Measurements from ENCODE around the gene LOXL4.

DNA sequence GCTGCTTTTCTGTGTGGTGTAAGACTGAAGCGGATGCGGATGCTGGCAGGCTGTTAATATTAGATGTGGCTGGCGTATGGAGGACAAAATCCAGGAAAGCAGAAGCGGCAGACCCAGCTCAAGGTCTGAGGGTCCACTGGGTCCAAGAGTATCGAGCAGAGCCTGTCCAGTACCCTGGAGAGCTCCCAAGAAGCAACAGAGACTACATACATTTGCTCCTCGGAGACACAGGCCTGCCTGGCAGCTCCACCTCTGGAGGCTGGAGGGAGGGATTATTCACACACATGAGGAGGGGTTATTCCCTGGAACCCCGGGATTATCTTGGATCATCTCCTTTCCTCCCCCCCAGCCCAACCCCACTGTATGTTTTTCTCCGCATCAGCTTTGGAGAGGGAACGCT, 31.3 kb upstream of the LOXL4 start:
- TF ChIP-seq, protein P1, sequence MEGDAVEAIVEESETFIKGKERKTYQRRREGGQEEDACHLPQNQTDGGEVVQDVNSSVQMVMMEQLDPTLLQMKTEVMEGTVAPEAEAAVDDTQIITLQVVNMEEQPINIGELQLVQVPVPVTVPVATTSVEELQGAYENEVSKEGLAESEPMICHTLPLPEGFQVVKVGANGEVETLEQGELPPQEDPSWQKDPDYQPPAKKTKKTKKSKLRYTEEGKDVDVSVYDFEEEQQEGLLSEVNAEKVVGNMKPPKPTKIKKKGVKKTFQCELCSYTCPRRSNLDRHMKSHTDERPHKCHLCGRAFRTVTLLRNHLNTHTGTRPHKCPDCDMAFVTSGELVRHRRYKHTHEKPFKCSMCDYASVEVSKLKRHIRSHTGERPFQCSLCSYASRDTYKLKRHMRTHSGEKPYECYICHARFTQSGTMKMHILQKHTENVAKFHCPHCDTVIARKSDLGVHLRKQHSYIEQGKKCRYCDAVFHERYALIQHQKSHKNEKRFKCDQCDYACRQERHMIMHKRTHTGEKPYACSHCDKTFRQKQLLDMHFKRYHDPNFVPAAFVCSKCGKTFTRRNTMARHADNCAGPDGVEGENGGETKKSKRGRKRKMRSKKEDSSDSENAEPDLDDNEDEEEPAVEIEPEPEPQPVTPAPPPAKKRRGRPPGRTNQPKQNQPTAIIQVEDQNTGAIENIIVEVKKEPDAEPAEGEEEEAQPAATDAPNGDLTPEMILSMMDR (IDR thresholded peaks at IDR 0.05) = no peak
- TF ChIP-seq EZH2 (IDR thresholded peaks at IDR 0.05; ENCODE audit: borderline replicate concordance, insufficient read depth, low read depth, low read length, poor library complexity, severe bottlenecking) = no peak

All from B cell (primary cell).